UCSD-AML1 (cell line): Measurements from ENCODE around the gene NPHS1.
"Not testable (repeated sequence)": the region's sequence is repeated elsewhere in the genome, so short reads cannot be mapped to it uniquely, and the experiment has no call there.

Source experiments
- DNase-seq: peaks from one replicate; lab custom pipeline; 2025; ENCODE audit not compliant: unreplicated experiment; lab: John Stamatoyannopoulos, UW

The NPHS1 gene

DNA sequence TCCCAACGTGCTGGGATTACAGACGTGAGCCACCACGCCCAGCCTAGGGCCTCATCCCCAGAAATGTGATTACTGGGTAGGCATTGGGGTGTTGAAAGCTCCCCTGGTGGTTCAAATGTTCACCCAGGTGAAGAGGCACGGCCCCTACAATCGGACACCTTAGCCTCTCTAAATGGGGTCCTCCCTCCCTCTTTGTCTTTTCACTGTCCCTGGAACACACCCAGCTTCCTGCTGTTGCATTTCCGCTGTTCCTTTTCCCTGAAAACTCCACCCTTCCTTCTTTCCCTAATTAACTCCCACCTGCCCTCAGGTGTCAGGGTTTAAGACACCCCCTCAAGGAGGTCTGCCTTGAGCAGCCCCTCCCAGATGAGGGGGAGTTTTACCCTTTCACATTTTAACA lies 36.0 kb downstream of the NPHS1 start:
- no peak for DNase-seq

DNA sequence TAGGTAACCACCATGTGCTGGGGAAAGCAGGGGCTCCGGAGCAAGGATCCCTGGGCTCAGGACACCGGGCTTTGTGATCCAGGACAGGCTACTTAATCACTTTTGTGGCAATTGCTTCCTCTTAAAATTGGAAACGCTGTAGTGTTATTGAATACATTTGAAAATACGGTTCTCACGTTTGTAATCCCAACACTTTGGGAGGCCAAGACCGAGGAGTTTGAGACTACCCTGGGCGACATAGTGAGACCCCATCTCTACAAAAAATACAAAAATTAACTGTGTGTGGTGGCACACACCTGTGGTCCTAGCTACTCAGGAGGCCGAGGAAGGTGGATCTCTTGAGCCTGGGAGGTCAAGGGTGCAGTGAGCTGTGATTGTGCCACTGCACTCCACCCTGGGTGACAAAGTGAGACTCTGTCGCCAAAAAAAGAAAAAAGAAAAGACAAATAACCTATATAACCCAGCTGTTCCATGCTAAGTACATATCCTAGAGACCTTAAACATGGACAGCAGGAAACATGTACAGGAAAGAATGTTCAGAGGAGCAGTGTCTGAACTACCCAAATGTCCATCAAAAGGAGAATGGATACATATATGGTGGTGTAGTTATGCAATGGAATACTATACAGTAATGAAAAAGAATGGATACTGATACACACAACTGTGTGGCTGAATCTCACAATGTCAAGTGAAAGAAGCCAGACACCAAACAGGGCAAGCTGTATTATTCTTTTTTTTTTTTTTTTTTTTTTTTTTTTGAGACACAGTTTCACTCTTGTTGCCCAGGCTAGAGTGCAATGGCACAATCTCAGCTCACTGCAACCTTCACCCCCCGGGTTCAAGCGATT lies 39.0 kb downstream of the NPHS1 start:
- no peak for DNase-seq

DNA sequence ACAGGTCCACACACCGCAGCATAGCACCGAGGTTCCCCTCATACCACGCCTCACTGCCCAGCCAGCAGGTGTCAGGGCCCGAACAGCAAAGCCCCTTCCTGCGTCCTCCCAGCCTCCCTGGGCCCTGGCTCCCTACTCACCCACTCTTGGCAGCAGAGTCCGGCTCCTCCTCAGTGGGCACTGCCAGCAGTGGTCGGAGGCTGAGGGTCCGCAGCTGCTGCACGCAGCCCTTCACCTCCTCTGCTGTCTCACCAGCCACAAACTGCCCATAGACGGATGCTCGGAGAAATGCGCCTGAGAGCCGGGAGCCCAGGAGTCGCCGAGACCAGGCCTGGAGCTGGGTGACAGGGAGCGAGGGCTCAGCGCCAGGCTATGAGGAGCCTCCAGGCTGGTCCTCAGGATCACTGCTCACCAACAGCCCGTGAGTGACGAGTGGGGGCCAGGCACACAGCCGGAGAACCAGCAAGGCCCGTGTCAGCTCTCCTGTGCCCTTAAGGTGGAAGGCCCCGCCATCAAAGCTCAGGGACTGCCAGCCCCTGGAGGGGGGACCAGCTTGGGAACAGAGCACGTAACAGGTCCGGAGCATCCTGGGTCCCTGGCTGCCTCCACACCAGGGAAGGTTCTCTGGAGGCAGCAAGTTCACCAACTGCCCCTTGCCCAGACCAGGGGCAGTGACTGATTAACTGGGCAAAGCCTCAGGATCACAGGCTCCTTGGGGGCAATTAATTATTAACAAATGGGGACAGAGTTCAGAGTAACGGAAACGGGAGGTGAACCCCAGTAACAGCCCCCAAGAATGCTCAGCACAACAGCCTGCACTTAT lies 39.9 kb downstream of the NPHS1 start, which contains the start of gene PRODH2:
Gene PRODH2, minus strand, starts transcription at position 626 of the 823 bp plus-strand sequence. Its CDS starts 40 bp downstream, at position 586.
- no peak for DNase-seq

DNA sequence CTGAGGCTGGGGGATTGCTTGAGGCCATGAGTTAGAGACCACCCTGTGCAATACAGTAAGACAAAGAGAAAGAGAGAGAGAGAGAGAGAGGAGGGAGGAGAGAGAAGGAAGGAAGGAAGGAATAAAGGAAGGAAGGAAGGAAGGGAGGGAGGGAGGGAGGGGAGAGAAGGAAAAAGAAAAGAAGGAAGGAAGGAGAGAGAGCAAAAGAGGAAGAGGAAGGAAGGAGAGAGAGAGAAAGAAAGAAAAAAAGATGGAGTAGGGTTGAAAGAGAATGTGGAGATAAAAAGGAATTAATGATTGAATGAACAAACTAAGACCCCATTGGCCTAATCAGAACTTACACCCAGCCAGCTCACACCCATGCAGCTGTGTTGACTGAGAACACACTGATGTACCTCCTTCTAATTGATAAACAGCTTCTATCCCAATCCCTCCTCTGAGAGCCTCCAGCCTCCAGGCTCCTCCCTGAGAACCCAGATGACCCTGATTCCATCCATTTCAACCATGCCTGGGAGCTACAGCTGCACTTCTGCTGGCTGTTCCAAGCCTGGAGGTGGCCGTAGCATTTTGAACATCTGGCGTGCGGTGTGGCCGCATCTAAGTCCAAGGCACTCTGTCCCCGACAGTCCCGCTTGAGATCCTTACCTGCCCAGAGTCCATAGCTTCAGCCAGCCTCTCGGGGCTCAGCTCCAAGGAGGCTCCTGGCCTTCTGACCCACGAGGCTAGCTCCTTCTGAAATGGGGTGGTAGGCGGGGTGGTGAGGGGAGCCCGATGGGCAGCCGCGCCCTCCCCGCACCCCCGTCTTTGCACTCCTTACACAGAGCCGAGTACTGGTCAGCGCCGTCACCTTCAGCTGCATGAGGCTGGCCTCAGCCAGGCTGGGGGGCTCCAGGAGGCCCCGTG lies 40.7 kb downstream of the NPHS1 start:
- DNase-seq = no peak

DNA sequence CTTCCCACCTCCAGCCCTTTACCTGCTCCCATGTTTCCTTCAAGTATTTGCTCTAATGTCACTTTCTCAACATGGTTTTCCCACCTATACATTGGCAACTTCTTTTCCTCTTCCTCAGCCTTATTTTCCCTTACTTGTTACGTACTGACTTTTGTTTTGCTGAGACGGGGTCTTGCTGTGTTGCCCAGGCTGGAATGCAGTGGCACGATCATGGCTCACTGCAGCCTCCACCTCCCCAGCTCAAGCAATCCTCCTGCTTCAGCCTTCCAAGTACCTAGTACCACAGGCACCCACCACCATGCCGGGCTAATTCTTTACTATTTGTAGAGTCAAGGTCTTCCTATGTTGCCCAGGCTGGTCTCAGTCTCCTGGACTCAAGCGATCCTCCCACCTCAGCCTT lies 44.7 kb downstream of the NPHS1 start:
- no peak for DNase-seq

DNA sequence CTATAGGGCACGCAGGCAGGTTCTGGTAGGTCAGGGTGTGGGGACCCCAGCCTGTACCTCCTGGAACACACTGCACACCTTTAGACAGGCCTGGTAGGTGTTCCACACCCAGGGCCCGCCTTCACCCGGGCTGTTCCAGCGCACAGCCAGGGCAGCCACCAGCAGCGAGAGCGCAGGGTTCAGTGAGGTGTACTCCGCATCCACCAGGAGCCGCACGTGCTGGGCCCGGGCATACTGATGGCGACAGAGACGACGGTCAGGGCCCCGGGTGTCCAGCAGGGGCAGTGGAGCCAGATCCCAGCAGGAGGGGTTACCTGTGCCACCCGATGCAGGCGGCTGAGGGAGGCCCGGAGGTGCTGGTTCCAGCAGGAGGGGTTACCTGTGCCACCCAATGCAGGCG lies 45.7 kb downstream of the NPHS1 start:
- no peak for DNase-seq

DNA sequence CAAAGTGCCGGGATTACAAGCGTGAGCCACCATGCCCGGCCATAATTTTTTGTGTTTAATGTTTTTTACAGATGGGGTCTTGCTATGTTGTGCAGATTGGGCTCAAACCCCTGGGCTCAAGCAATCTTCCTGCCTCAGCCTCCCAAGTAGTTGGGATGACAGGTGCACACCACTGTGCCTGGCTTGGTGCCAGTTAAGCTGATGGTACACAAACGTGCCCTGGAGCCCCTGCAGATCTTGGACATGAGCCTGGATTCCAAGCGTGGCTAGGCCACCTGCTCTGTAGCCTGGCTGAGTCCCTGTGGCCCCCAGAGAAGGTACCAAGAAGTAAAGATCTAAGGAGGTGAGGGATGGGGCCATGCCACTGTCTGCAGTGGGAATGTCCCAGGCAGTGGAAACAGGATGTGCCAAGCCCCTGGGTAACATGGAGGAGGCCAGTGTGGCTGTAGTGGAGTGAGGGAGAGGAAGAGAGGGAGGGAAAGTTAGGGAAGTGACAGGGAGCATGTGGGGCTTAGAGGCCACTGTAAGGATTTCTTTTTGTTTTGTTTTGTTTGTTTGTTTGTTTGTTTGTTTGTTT lies 46.7 kb downstream of the NPHS1 start:
- no peak for DNase-seq

DNA sequence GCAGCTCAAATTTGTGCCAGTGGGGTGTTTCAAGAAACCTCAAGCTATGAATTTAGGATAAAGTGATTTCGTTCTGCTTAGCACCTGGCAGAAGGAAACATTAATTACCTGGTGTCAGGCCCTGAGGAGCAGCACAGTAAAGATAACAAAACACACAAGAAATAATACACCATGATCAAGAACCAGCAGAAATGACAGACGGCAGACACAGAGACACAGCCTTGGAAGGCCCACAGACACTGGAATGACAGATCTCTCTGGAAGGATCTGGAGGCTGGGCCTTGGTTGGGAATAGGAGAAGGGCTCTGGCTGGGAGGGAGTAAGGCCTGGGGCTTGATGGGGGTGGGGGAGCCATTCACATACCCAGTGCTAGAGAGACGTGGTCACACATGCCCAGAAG lies 50.5 kb downstream of the NPHS1 start:
- no peak for DNase-seq

DNA sequence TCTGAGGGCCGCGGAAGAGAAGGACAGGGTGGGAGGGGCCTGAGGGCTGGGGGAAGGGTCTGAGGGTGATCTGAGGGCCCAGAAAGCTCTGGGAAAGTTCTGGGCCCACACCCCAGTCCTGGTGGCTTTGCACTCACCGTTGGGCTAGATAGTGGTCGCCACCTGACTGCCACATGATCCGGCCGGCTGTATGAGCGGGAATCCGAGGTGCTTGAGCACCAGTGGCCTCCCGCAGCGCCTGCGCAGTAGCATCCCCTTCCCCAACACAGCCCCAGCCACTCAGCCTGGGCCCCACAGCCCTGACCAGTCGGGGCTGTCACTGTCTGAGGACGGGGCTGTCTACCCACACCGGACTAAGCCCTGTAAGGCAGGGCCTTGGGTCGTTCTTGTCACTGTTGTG lies 54.6 kb downstream of the NPHS1 start:
- DNase-seq = no peak

DNA sequence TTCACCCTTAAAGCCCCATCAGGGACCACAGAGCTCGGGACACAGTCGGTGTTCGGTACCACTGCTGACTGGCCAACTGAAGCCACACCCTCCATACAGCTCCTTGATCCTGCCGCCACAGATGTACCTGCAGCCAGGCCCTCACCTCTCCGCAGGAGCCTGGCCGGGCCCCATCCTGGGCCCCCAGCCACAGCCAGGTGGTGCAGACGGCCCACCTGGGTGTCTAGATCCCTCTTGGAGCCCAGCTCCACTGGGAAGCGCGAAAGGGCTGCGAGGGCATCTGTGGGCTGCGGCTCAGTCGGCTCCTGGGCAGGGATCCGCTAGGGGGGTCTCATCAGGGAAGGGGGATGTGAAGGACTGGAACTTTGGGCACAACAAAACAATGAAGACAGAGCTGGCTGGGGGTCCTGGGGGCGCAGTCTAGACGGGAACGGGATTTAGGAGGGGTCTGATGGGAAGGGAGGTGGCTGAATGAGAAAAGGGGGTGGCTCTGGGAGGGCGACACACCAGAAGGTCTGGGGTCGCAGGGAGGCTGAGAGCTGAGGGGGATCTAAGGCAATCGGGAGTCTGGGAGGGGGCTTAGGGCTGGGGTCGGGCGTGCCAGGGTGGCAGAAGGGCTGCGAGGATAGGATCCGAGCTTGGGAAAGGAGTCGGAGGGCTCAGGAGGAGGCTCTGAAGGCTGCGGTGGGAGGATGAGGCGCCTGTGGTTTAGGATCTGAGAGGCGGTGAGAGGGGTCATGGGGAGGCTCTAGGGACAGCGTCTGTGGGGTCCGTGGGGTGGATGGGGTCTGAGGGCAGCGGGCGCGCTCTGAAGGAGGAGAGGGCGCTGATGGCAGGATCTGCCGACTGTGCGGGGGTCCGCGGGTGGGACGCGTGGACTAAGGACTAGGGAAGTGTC lies 55.4 kb downstream of the NPHS1 start:
- DNase-seq = no peak

DNA sequence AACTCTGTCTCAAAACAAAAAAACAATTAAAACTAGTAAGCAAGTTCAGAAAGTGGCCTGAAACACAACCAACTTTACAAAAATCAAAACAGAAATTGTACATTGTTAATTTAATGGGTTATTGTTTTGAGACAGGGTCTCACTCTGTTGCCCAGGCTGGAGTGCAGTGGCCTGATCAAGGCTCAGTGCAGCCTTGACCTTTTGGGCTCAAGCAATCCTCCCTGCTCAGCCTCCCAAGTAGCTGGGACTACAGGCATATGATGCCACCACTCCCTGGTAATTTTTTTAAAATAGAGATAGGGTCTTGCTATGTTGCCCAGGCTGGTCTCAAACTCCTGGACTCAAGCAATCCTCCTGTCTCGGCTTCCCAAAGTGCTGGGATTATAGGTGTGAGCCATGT lies 56.7 kb downstream of the NPHS1 start:
- DNase-seq = not testable (repeated sequence)

DNA sequence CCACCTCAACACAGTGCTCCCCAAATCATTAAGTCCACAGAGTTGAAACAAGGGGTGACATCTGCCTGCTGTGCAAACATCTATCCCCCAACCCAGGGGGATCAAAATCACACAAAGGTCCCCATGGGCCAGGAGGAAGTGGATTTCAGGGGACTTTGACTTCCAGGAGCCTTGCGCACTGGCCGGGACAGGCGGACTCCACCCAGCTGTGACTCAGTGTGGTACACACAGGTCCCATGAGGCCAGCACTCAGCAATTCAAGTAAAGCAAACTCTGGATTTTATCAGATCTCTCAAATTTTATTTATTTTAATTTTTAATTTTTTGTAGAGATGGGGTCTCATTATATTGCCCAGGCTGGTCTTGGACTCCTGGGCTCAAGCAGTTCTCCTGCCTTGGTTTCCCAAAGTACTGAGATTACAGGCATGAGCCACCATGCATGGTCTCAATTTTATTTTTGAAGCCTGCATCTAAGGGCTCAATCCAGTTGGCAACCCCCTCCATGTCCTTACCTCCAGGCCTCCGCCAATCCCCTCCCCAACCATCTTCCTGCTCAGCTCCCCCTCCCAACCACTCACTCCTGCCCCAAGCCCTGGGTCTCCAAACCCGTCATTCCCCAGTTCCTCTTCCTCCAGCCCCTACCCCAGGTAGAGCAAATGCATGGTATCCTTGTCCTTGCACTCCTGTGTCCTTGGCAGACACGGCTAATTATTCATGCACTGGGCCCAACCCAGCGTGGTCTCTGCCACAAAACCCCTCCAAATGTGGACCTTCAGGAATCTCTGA lies 58.7 kb downstream of the NPHS1 start:
- no peak for DNase-seq

DNA sequence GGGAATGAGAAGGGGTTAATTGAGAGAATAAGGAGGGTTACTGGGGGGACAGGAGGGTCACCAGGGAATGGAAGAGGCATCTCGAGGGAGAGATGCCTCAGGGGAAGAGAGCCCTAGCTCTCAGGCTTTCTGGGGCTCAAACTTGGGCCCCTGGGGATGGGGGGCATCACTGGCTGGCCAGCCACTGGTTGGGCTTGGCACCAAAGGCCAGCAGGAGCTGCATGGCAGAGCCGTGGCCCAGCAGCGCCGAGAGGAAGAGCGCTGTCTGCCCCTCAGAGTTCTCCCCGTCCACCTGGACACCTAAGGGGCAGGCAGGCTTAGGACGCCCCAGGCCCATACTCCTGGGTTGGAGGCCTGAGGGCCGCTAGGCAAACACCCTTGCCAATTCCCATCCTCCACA lies 59.4 kb downstream of the NPHS1 start:
- no peak for DNase-seq

DNA sequence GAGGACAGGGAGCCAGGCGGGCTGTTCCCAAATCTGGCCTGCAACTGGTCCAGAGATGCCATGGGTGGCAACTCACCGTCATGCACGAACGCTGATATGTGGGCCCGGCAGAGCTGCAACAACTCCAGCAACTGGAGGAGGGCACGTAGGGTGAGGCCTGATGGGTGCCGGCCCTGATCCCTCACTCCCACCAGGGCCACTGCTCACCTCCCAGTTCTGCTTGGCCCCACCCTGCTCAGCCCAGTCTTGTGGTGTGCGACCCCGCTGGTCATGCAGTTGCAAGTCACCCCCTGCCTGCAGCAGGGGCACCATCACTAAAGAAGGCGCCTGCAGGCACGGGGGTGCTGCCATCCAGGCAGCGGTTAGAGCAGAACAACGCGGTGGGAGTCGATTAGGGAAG lies 60.0 kb downstream of the NPHS1 start:
- DNase-seq = no peak

DNA sequence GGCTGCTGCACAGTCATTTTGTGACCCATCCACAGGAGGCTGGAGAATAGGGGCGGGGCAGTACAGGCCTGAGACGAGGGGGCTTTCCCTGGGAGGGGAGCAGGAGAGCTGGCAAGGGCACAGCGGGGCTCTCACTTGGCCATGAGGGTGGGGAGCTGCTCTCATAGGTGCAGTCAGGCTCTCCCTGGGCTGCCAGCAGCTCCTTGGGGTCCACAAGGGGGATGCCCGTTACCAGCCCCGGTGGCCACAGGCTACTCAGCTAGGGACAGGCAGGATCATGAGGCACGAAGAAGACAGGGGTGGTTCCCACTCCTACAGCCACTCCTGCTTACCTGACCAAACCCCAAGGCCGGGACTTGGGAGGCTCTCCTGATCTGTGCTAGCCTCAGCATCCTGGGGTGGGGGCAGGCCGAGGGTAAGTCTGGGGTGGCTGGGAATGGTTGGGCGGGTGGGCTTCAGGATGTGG lies 60.5 kb downstream of the NPHS1 start:
- DNase-seq = no peak

DNA sequence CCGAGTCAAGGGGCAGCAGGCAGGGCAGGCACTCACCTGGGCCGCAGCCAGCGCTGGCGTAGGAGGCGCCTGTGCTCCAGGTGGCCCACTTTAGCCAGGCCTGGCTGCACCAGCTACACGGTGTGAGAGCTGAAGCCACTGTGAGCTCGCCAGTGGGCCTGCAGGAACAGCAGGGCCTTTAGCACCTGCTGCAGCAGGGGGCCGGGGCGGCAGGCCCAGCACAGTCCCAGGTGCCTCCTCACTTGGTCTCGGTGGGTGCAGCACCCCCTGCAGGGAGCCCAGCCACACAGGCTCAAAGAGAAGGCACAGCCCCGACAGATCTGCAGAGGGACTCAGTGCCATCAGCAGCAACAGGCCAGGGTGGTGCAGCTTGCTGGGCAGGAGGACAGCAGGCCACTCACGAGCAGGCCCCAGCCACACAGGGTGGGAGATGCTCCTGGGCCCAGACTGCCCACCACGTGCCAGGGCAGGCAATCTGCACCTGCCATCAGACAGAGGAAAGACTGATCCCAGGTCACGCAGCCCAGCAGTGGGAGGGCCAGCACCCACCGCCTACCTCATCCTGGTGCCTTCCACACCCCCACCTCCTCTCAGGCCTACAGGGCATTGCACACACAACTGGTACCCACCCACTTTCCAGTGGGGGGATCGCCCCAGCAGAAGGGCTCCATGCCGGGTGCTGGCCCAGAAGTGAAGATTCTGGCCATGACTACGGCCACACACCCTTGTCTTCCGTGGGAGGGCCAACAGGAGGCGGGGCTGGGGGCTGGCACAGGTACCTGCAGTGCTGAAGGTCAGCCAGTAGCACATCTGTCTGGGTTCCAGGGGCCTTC lies 61.1 kb downstream of the NPHS1 start:
- no peak for DNase-seq

DNA sequence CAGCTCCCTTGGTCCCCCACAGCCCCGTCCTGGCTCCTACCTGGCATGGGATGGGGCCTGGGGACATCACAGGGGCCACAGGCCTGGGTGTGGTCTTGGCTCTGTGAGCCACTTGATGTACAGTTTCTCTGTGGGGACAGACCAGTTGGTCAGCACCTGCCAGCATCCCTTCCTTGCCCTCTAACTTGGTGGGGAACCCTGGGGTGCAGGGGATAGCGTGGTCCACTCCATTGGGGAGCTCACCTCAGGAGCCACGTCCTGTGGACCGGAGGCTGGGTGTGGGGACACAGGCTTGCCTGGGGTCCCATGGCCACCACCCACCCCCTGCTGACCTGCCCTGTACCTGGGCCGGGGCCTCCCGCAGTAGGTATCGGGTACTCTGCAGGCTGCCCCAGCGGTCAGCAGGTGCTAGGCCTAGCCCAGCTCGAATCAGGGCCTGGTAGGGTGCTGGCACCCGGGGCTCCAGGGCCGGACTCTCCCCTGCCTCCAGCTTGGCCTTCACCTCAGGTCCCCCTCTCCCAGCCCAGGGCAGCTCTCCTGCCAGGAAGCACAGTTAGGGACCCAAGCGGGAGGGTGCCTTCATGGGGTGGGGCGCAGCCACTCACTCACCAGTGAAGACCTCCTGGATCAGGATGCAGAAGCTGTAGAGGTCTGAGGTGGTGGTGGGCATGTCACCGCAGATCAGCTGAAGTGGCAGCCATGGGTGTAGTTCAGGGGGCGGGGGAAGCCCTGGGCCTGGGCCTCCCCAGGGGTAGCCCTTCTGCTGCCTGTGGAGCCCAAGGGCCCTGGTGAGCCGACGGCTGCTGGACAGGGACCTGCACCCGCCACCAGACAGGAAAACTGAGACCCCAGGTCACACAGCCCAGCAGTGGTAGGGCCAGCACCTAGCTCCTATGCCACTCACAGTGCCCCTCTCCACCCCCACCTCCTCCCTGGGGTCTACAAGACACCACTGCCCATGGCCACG lies 62.0 kb downstream of the NPHS1 start:
- DNase-seq = no peak
